GM19351 (cell line): ENCODE data around the gene RMND5A.
A peak's percentile ranks its signal among the peaks of the same experiment; 100 is the strongest.
"Not testable (repeated sequence)": the region's sequence is repeated elsewhere in the genome, so short reads cannot be mapped to it uniquely, and the experiment has no call there.

Experiments
- ATAC-seq: cut with Tn5 transposase; IDR thresholded peaks from one replicate; pipeline ENCODE4 v1.9.1; 2021; ENCODE audit warnings: mild to moderate bottlenecking, moderate library complexity; ENCODE audit not compliant: unreplicated experiment

RMND5A gene

GRCh38 chr2:86719637-86720539 is at the start of gene RMND5A:
TSS of gene RMND5A (plus strand) at chr2:86720291. CDS start at chr2:86720668, 377 bp downstream.
- peak; percentile 85 for ATAC-seq

GRCh38 chr2:86671337-86671981 is 48.6 kb upstream of the RMND5A start:
- no peak for ATAC-seq

GRCh38 chr2:86672027-86672545 is 48.0 kb upstream of the RMND5A start:
- ATAC-seq, result no peak

- ATAC-seq, result no peak
These were observed 47.1 kb upstream of the RMND5A start for GRCh38 chr2:86673011-86673410.

- ATAC-seq, result no peak
These were observed 46.0 kb upstream of the RMND5A start for GRCh38 chr2:86673986-86674670.

GRCh38 chr2:86675104-86675503 is 45.0 kb upstream of the RMND5A start:
- no peak for ATAC-seq

- ATAC-seq, result no peak
These were observed 44.5 kb upstream of the RMND5A start for GRCh38 chr2:86675511-86676015.

GRCh38 chr2:86677816-86678215 is 42.3 kb upstream of the RMND5A start:
- no peak for ATAC-seq

GRCh38 chr2:86679036-86679435 is 41.1 kb upstream of the RMND5A start:
- no peak for ATAC-seq

GRCh38 chr2:86685351-86685750 is 34.7 kb upstream of the RMND5A start:
- ATAC-seq, result no peak

GRCh38 chr2:86686460-86686859 is 33.6 kb upstream of the RMND5A start:
- no peak for ATAC-seq

- no peak for ATAC-seq
These were observed 33.2 kb upstream of the RMND5A start for GRCh38 chr2:86686905-86687304.

- ATAC-seq, result no peak
These were observed 24.9 kb upstream of the RMND5A start for GRCh38 chr2:86695053-86695691.

- no peak for ATAC-seq
These were observed 22.5 kb upstream of the RMND5A start for GRCh38 chr2:86697551-86698104.

GRCh38 chr2:86700690-86701089 is 19.4 kb upstream of the RMND5A start:
- no peak for ATAC-seq

GRCh38 chr2:86703704-86704361 is 16.3 kb upstream of the RMND5A start:
- no peak for ATAC-seq

GRCh38 chr2:86704459-86704971 is 15.6 kb upstream of the RMND5A start:
- ATAC-seq, result no peak

GRCh38 chr2:86706220-86706619 is 13.9 kb upstream of the RMND5A start:
- no peak for ATAC-seq

- no peak for ATAC-seq
These were observed 13.2 kb upstream of the RMND5A start for GRCh38 chr2:86706935-86707334.

GRCh38 chr2:86708126-86708525 is 12.0 kb upstream of the RMND5A start:
- ATAC-seq, result not testable (repeated sequence)
